ENCODE results near the gene MAP3K1.
A peak's percentile ranks its signal among the peaks of the same experiment; 100 is the strongest.

The MAP3K1 gene

GRCh38 chr5:56814963-56815657, at the start of gene MAP3K1:
MAP3K1 (plus strand) TSS chr5:56815549; CDS start chr5:56815574, 25 bp downstream.
- no peak for TF ChIP-seq GATA3 (IDR thresholded peaks at IDR 0.05; ENCODE audit: low read depth, low read length)

GRCh38 chr5:56766926-56767325, 48.4 kb upstream of the MAP3K1 start:
- no peak for TF ChIP-seq GATA3 (IDR thresholded peaks at IDR 0.05; ENCODE audit: low read depth, low read length)
- no peak for TF ChIP-seq GATA2 (IDR thresholded peaks at IDR 0.05; ENCODE audit: low read depth, low read length)

GRCh38 chr5:56769875-56770604, 45.3 kb upstream of the MAP3K1 start:
- no peak for TF ChIP-seq GATA3 (IDR thresholded peaks at IDR 0.05; ENCODE audit: low read depth, low read length)
- TF ChIP-seq GATA2 (IDR thresholded peaks at IDR 0.05; ENCODE audit: low read depth, low read length), result no peak

- TF ChIP-seq GATA2 (IDR thresholded peaks at IDR 0.05; ENCODE audit: low read depth, low read length) (no peak), GATA3 (IDR thresholded peaks at IDR 0.05; ENCODE audit: low read depth, low read length) (no peak)
These were observed 42.6 kb upstream of the MAP3K1 start for GRCh38 chr5:56772767-56773166.

- no peak for TF ChIP-seq GATA2 (IDR thresholded peaks at IDR 0.05; ENCODE audit: low read depth, low read length)
- TF ChIP-seq GATA3 (IDR thresholded peaks at IDR 0.05; ENCODE audit: low read depth, low read length), result no peak
These were observed 40.4 kb upstream of the MAP3K1 start for GRCh38 chr5:56774957-56775356.

GRCh38 chr5:56783261-56783660, 32.1 kb upstream of the MAP3K1 start:
- TF ChIP-seq GATA2 (IDR thresholded peaks at IDR 0.05; ENCODE audit: low read depth, low read length) (no peak), GATA3 (IDR thresholded peaks at IDR 0.05; ENCODE audit: low read depth, low read length) (no peak)

GRCh38 chr5:56786346-56786745, 29.0 kb upstream of the MAP3K1 start:
- no peak for TF ChIP-seq GATA3 (IDR thresholded peaks at IDR 0.05; ENCODE audit: low read depth, low read length)
- no peak for TF ChIP-seq GATA2 (IDR thresholded peaks at IDR 0.05; ENCODE audit: low read depth, low read length)

GRCh38 chr5:56791396-56791795, 24.0 kb upstream of the MAP3K1 start:
- TF ChIP-seq GATA3 (IDR thresholded peaks at IDR 0.05; ENCODE audit: low read depth, low read length) (no peak), GATA2 (IDR thresholded peaks at IDR 0.05; ENCODE audit: low read depth, low read length) (no peak)

GRCh38 chr5:56798521-56798920, 16.8 kb upstream of the MAP3K1 start:
- TF ChIP-seq GATA3 (IDR thresholded peaks at IDR 0.05; ENCODE audit: low read depth, low read length) (no peak), GATA2 (IDR thresholded peaks at IDR 0.05; ENCODE audit: low read depth, low read length) (no peak)

GRCh38 chr5:56800186-56800585, 15.2 kb upstream of the MAP3K1 start:
- TF ChIP-seq GATA3 (IDR thresholded peaks at IDR 0.05; ENCODE audit: low read depth, low read length) (no peak), GATA2 (IDR thresholded peaks at IDR 0.05; ENCODE audit: low read depth, low read length) (no peak)

- TF ChIP-seq GATA3 (IDR thresholded peaks at IDR 0.05; ENCODE audit: low read depth, low read length), result no peak
- no peak for TF ChIP-seq GATA2 (IDR thresholded peaks at IDR 0.05; ENCODE audit: low read depth, low read length)
These were observed 14.1 kb upstream of the MAP3K1 start for GRCh38 chr5:56801256-56801655.

GRCh38 chr5:56802205-56802604, 13.1 kb upstream of the MAP3K1 start:
- TF ChIP-seq GATA3 (IDR thresholded peaks at IDR 0.05; ENCODE audit: low read depth, low read length) (no peak), GATA2 (IDR thresholded peaks at IDR 0.05; ENCODE audit: low read depth, low read length) (peak; percentile 59)

GRCh38 chr5:56803025-56803424, 12.3 kb upstream of the MAP3K1 start:
- no peak for TF ChIP-seq GATA2 (IDR thresholded peaks at IDR 0.05; ENCODE audit: low read depth, low read length)

GRCh38 chr5:56803894-56804293, 11.5 kb upstream of the MAP3K1 start:
- TF ChIP-seq GATA3 (IDR thresholded peaks at IDR 0.05; ENCODE audit: low read depth, low read length), result no peak
- no peak for TF ChIP-seq GATA2 (IDR thresholded peaks at IDR 0.05; ENCODE audit: low read depth, low read length)

- TF ChIP-seq GATA2 (IDR thresholded peaks at IDR 0.05; ENCODE audit: low read depth, low read length), result no peak
- no peak for TF ChIP-seq GATA3 (IDR thresholded peaks at IDR 0.05; ENCODE audit: low read depth, low read length)
These were observed 7.7 kb upstream of the MAP3K1 start for GRCh38 chr5:56807679-56808078.

Measured in SH-SY5Y (cell line).